ENCODE results near the gene RNF157. TPM values are rescaled to one million over a fixed set of nuclear protein-coding genes. Genes with fewer than 3 reads are reported as not detected.
A peak's percentile ranks its signal among the peaks of the same experiment; 100 is the strongest.

RNF157 gene
- total RNA-seq, 4 donors from 2014 or later, result 50.5 to 142 (median 85.3) TPM

DNA sequence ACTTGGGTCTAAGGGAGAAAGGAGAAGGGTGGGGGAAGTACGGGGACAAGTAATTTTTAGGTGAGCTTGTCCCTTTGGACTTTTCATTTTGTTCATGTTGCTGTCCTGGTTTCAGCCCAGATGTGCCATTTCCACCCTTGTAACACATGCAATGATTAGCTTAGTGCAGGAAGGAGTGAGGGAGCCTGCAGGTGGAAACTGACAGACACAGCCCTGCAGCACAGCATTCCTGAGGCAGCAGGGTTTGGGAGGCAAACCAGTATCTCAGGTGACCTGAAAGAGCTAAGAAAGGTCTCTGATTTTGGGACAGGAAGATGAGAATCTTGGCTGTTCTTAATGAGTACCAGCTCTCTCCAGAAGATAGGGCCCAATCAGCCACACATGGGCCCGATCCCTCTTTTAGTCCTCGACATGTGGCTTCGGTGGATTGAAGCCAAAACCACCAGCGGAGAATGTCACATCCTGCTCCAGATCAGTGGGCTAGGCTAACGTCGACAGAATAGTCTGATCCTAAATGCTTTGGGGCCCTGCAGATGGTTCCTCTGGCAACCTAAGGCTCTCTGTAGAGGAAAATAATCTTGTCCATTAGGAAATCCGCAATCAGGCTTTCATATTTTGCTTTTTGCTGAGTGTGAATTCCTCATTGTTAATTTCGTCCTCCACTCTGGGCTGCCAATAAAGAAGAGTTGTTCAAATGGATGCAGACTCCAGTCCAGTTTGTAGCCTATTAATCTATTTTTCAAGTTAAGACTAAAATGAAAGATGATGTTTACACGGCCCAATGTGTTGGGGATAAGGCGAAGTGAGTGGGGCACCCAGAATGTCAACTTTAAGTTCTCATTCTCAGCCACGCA is 3.8 kb upstream of the RNF157 start:
- intact Hi-C loops (cut with DNase I; ENCODE audit: low total_unique reads) (loop anchor here (10.0 kb wide), 1 partner anchor 389 kb away; the partner anchor contains the start of gene WBP2), in situ Hi-C loops (cut with MboI; ENCODE audit: low sequenced_read_pairs in 4 of 4) (no loop called here)
- TF ChIP-seq CTCF (IDR thresholded peaks at IDR 0.05 in 4 of 5, conservative IDR thresholded peaks at IDR 0.05 in 1 of 5) (no peak), POLR2A (IDR thresholded peaks at IDR 0.05) (no peak)
- DNase-seq, result peak in 1 of 2 donors; percentile 38
- Histone ChIP-seq H3K4me3 (no peak overlapping the region), H3K27ac (peak overlapping the region in 2 of 4 donors; percentile 22 to 65), H3K4me1 (peaks cover 40 to 49% of the 10 kb centered on the region in 2 donors), H3K36me3 (no peaks in the 10 kb centered on the region), H3K27me3 (no peaks in the 10 kb centered on the region), H3K9me3 (no peaks in the 10 kb centered on the region)
- ATAC-seq, result no peak

GRCh38 chr17:76241691-76242255 is 1.5 kb upstream of the RNF157 start:
- TF ChIP-seq POLR2A (IDR thresholded peaks at IDR 0.05), result no peak
- no peak for TF ChIP-seq CTCF (IDR thresholded peaks at IDR 0.05 in 4 of 5, conservative IDR thresholded peaks at IDR 0.05 in 1 of 5)
- H3K9me3 ChIP-seq, result no peaks in the 10 kb centered on the region
- intact Hi-C loops (cut with DNase I; ENCODE audit: low total_unique reads), result loop anchor here (2.0 to 10.0 kb wide), 3 partner anchors 23 to 387 kb away; partner anchors contain the start of genes UBALD2 and WBP2
- in situ Hi-C loops (cut with MboI; ENCODE audit: low sequenced_read_pairs in 4 of 4), result no loop called here
- DNase-seq (no peak), ATAC-seq (no peak)
- no peaks in the 10 kb centered on the region for H3K36me3 ChIP-seq
- H3K27me3 ChIP-seq, result no peaks in the 10 kb centered on the region
- peak overlapping the region; percentile 93 to 95 (median 94) for H3K27ac ChIP-seq
- H3K4me1 ChIP-seq, result peaks cover 27 to 40% of the 10 kb centered on the region in 2 donors
- peak overlapping the region; percentile 61 to 85 (median 75) for H3K4me3 ChIP-seq

DNA sequence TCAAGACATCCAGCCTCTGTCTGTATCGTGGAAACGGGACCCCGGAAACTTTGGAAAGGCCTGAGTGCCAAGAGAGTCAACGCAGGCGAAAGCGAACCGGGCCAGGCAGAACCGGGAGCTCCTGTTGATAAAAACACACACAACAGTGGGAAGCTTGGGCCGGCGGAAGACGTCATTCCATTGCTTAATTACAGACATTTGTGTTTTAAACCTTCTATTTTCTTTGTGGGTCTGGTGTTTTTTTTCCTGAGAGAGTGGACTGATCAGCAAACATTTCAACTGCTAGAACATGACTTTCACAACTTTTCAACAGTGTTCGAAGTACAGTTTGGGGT is 878 bp upstream of the RNF157 start:
- in situ Hi-C loops (cut with MboI; ENCODE audit: low sequenced_read_pairs in 4 of 4), result no loop called here
- TF ChIP-seq POLR2A (IDR thresholded peaks at IDR 0.05), result no peak
- TF ChIP-seq CTCF (IDR thresholded peaks at IDR 0.05 in 4 of 5, conservative IDR thresholded peaks at IDR 0.05 in 1 of 5), result no peak
- Histone ChIP-seq H3K9me3 (no peaks in the 10 kb centered on the region), H3K27me3 (no peaks in the 10 kb centered on the region), H3K4me1 (peaks cover 26 to 34% of the 10 kb centered on the region in 2 donors), H3K4me3 (peak overlapping the region; percentile 61 to 85 (median 75)), H3K36me3 (no peaks in the 10 kb centered on the region), H3K27ac (peak overlapping the region; percentile 93 to 95 (median 94))
- peak; percentile 33 to 37 for ATAC-seq
- intact Hi-C loops (cut with DNase I; ENCODE audit: low total_unique reads), result loop anchor here (2.0 to 10.0 kb wide), 3 partner anchors 24 to 386 kb away; partner anchors contain the start of genes UBALD2 and WBP2
- no peak for DNase-seq

DNA sequence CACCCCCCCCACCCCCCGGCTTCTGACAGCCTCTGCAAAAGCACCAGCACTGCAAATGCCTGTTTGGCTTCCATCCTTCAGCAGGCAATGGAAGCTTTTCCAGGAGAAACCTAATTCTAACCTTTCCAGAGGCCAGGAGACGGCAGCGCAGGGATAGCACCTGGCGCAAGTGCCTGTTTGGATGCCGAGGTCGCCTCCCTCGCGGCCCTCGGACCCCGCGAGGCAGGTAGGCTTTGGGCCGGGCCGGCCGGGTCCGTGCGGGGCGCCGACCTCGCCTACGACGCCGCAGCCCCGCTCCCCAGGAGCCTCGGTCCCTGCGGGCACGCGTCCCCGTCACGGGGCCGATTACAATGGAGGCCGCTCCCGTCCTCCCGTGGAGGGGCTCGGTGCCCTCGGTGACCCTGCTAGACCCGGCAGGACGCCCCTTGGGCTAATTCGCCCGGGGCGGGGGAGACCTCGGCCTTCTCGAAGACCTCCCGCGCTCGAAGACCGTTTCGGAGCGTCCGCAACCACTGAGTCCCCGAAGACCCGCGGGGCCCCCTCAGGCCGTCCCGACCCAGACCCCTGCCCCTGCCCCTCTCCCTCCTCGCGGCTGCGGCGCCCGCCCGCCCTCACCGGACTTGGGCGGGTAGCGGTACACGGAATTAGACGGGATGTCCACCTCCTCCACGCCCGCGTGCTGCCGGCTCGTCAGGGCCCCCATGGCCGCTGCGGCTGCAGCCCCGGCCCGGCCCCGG is 587 bp downstream of the RNF157 start:
- DNase-seq (no peak), ATAC-seq (peak; percentile 7 to 14)
- Histone ChIP-seq H3K27me3 (no peaks in the 10 kb centered on the region), H3K9me3 (no peaks in the 10 kb centered on the region), H3K27ac (peak overlapping the region; percentile 89 to 94 (median 90)), H3K36me3 (no peaks in the 10 kb centered on the region), H3K4me1 (peaks cover 21 to 29% of the 10 kb centered on the region in 2 donors), H3K4me3 (peak overlapping the region; percentile 60 to 74 (median 65))
- intact Hi-C loops (cut with DNase I; ENCODE audit: low total_unique reads) (loop anchor here (2.0 to 10.0 kb wide), 4 partner anchors 25 to 385 kb away; partner anchors contain the start of genes UBALD2 and WBP2), in situ Hi-C loops (cut with MboI; ENCODE audit: low sequenced_read_pairs in 4 of 4) (no loop called here)
- no peak for TF ChIP-seq CTCF (IDR thresholded peaks at IDR 0.05 in 4 of 5, conservative IDR thresholded peaks at IDR 0.05 in 1 of 5)
- TF ChIP-seq POLR2A (IDR thresholded peaks at IDR 0.05), result no peak

All from gastrocnemius medialis (tissue), 4 donors.